GM19438 (cell line): ENCODE results near the gene CD80.

Experiments
- ATAC-seq: cut with Tn5 transposase; IDR thresholded peaks from one replicate; pipeline ENCODE4 v1.9.1; 2021; ENCODE audit warnings: low read depth; ENCODE audit not compliant: unreplicated experiment

Gene CD80

DNA sequence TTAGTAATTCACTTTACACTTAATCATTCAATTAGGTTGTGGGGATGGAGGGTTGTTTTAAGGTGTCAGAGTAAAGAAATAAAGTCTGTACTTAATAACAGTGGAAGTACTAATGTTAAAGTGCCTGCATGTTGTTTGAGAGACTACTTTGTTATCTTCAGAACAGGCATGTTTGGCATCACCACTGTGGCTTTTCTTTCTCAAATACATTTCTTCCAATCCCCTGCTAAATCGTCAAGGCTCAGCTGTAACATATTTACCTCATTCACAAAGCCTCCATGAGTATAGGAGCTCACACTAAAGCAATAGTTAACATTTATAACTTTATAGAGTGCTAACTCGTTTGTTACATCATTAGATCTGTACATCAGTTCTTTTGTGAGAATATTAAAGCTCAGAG, 58.5 kb downstream of the CD80 start:
- no peak for ATAC-seq

DNA sequence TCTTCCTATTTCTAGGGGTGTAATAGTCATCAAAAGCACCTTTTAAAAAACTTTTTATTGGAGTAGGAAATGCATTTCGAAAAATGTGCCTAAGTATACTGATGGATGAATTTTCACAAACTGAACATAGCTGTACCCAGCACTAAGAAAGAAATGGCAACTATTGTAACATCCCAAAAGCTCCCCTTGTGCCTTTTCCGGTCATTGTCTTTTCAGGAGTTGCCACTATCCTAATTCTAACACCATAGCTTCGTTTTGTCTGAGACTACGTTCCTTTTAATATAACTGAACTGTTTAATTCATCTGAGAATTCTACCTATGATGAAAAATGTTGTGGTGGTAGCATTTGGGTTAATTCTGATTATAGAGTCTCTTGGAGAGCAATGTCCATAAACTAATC, 59.1 kb downstream of the CD80 start:
- ATAC-seq, result no peak

DNA sequence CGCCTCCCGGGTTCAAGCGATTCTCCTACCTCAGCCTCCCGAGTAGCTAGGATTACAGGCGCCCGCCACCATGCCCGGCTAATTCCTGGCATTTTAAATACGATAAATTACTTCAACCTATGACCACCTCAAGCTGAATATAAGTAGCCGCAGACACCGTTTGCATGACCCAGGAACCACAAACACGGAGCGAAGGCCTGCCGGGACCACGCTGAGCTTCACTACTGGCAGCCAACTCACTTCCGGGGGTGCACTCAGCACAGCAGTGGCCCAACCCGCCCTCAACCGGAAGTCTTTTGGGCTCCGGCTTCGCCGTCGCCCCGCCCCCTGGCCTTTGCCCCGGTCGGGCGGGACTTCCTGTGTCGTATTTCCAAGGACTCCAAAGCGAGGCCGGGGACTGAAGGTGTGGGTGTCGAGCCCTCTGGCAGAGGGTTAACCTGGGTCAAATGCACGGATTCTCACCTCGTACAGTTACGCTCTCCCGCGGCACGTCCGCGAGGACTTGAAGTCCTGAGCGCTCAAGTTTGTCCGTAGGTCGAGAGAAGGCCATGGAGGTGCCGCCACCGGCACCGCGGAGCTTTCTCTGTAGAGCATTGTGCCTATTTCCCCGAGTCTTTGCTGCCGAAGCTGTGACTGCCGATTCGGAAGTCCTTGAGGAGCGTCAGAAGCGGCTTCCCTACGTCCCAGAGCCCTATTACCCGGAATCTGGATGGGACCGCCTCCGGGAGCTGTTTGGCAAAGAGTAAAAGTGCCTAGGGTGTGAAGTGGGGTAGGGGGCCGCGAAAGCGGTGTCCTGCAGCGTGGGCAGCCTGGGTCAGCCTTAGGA, 61.0 kb downstream of the CD80 start, which contains the start of gene TIMMDC1:
Gene TIMMDC1 (plus strand): TSS at position 362 of the 826 bp plus-strand sequence. CDS start 187 bp downstream, at position 549.
- peak; percentile 98 for ATAC-seq

DNA sequence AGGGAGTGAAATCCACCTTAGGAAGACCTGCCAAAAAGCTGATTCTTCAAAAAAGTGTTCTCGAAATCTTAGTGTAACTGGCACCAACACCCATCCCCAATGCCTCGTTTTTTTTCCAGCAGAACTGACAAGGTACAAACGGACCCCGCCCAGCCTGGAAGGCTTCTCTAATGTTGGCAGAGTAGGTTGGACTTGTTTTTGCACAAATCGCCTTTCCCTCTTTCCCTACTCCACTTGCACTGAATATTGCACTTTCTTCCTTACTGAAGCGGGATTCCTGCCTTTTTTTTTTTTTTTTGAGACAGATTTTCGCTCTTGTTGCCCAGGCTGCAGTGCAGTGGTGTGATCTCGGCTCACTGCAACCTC, 61.6 kb downstream of the CD80 start:
- peak; percentile 14 for ATAC-seq

DNA sequence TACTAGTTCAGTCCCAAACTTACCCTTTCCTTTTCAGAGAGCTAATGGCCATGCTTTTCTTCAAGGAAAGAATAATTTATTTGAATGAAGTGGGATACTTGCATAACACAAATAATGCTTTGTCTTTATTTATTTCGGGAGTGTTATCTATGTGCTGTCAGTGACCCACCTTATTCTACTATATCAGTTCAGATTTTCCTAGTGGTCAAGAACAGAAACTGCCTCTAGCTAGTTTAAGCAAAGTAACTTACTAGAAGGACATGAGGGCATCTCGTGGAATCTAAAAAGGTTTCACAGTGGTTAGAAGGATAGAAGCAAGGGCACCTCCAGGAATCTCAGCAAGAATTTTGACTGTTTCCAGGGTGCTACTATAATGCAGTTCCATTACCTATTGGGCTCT, 64.8 kb downstream of the CD80 start:
- no peak for ATAC-seq

DNA sequence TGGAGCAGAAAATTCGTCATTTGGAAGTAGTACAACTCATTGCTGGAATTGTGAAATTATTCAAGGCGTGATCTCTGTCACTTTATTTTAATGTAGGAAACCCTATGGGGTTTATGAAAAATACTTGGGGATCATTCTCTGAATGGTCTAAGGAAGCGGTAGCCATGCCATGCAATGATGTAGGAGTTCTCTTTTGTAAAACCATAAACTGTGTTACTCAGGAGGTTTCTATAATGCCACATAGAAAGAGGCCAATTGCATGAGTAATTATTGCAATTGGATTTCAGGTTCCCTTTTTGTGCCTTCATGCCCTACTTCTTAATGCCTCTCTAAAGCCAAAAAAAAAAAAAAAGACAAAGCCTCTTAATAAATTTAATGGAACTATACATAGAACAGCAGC, 66.6 kb downstream of the CD80 start:
- ATAC-seq, result no peak

DNA sequence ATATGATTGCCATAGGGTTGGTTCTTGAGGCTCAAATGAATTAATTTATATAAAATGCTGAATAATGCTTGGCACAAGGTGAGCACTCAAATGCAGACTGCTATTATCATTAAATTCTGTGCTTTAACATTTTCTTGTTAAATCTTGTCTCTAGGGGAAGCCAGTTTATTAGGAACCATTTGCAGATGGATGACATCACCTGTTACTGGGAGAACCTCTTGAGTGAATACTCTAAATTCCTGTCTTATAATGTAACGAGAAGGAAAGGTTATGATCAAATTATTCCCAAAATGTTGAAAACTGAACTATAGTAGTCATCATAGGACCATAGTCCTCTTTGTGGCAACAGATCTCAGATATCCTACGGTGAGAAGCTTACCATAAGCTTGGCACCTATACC, 67.3 kb downstream of the CD80 start:
- no peak for ATAC-seq

DNA sequence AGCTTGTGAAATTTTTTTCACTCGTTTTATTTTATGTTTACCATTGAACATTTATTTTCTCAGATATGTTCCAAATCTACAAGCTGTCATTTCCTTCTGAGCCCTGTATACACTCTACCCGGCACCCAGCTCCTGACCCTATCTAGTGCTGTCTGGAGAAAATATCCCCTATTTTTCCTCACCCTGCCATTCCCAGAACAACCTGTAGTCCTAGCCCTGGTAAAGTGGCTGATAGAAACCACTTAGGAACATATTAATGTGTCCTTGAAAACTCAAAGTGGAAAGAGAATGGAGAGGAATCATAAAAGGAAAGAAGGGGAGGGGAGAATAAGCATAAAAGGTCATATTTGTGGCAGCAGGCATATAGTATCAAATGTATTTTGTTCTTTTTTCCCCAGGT, 69.3 kb downstream of the CD80 start:
- no peak for ATAC-seq

DNA sequence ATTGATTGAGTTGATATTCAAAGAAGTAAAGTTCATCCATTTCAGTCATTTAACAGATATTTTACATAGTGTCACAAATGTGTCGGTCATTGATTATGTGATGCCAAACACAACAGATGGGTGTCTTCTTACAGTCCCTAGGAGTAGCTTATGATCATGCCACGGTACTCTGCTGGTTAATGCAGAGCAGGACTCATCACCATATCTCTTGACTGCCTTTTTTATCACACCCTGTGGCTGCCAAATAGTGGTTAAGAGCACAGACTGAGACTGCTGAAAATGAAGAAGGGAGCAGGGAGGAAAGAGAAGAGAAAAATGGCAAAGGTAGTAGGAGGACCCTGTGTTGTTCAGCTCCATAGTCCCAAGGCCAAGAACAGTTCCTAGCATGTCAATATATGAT, 73.9 kb downstream of the CD80 start:
- no peak for ATAC-seq

DNA sequence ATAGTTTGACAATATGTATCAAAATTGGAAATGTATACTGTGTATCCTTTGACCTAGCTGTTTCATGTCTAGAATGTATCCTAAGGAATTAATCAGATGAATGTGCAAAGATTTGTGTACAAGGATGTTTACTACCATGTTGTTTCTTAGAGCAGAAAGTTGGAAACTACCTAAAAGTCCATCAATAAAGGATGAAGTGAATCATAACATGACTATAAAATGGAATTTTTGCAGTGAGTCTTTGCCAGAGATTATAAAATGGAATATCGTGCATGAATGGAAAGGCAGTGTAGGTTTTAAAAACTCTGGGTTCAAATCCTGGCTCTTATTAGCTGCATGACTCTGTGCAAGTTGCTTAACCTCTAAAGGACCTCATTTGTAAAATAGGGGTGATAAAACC, 76.3 kb downstream of the CD80 start:
- no peak for ATAC-seq

DNA sequence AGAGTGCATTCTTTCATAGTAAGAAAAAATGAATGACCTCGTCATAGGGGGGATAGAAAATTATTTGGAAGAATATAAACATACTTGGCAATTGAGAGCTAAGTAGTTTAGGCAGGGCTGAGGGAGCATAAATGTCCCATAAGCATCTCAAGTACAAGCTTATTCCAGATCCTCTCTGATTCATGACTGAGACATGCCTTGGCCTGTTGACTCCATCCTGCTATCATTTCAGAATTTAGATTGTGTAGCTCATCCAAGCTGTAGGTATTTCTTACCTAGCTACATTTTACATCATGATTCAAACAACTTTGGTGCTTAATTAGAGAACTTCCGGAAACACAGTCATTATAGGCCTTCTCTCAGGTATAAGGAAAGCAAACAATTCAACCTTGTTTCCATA, 78.3 kb downstream of the CD80 start:
- no peak for ATAC-seq
